IMR-90 (cell line): ENCODE measurements around the gene PFDN1. TPM values are rescaled to one million over a fixed set of nuclear protein-coding genes. Genes with fewer than 3 reads are reported as not detected.

Source experiments
- ATAC-seq: fragments of 200-7000 bp; cut with Tn5 transposase; 2 replicates; pipeline ENCODE4 v1.9.1; 2020; ENCODE audit warnings: low read depth, mild to moderate bottlenecking, moderate library complexity
- BruUV-seq: library from RNA; stranded (reverse); fragments of 400-500 nt; replicated peaks from 2 replicates; lab custom pipeline; 2021; lab: Mats Ljungman, UMichigan
- CTCF ChIA-PET: fragments of 300-600 bp; formaldehyde crosslinking; extraction: SDS; loops from one replicate; lab custom pipeline; 2021; ENCODE audit warnings: antibody characterized with exemption; lab: Yijun Ruan, JAX
- POLR2A ChIA-PET: fragments of 300-600 bp; sonication (Branson Sonifier 250); formaldehyde crosslinking; loops from one replicate; lab custom pipeline; 2022; ENCODE audit warnings: antibody characterized with exemption; ENCODE audit not compliant: unreplicated experiment; lab: Charles Lee
- DNase-seq: peaks from one replicate; pipeline ENCODE4 v3.0.0; 2013
- H2AFZ ChIP-seq: replicated peaks from 2 replicates; pipeline ENCODE3; 2013; ENCODE audit warnings: low read length, mild to moderate bottlenecking; ENCODE audit not compliant: poor library complexity
- H2AK5ac ChIP-seq: 2 replicates; pipeline ENCODE4 v1.6.1; 2013; ENCODE audit warnings: low read depth, low read length, inconsistent platforms
- H2AK9ac ChIP-seq: replicated peaks from 2 replicates; pipeline ENCODE3; 2013; ENCODE audit warnings: mild to moderate bottlenecking, low read depth, low read length, moderate library complexity; ENCODE audit not compliant: poor library complexity
- H2BK120ac ChIP-seq: 2 replicates; pipeline ENCODE4 v1.6.1; 2013; ENCODE audit warnings: low read depth, low read length, inconsistent platforms
- H2BK15ac ChIP-seq: 3 replicates; pipeline ENCODE4 v1.6.1; 2013; ENCODE audit warnings: low read depth, low read length, inconsistent platforms
- H2BK20ac ChIP-seq: 2 replicates; pipeline ENCODE4 v1.6.1; 2013; ENCODE audit warnings: low read depth, mild to moderate bottlenecking, inconsistent platforms, low read length, moderate library complexity
- H2BK5ac ChIP-seq: 2 replicates; pipeline ENCODE4 v1.6.1; 2013; ENCODE audit warnings: mild to moderate bottlenecking, low read depth, low read length, inconsistent platforms; ENCODE audit not compliant: poor library complexity, severe bottlenecking
- H3K14ac ChIP-seq: replicated peaks from 2 replicates; pipeline ENCODE4 v1.6.1; 2013; ENCODE audit warnings: low read depth, low read length, inconsistent platforms
- H3K18ac ChIP-seq: 2 replicates; pipeline ENCODE4 v1.6.1; 2013; ENCODE audit warnings: low read depth, low read length, control low read depth
- H3K23ac ChIP-seq: 2 replicates; pipeline ENCODE4 v1.6.1; 2013; ENCODE audit warnings: low read depth, low read length, inconsistent platforms
- H3K27ac ChIP-seq: 2 replicates; pipeline ENCODE4 v1.5.1; 2013; ENCODE audit warnings: mild to moderate bottlenecking, control low read depth, low read length; ENCODE audit not compliant: insufficient read depth
- H3K27me3 ChIP-seq: 2 replicates; pipeline ENCODE4 v1.6.1; 2013; ENCODE audit warnings: low read length; ENCODE audit not compliant: control insufficient read depth, insufficient read depth
- H3K36me3 ChIP-seq: 2 replicates; pipeline ENCODE4 v1.6.1; 2013; ENCODE audit warnings: low read length, mixed read lengths; ENCODE audit not compliant: control insufficient read depth, insufficient read depth
- H3K4ac ChIP-seq: 2 replicates; pipeline ENCODE4 v1.6.1; 2013; ENCODE audit warnings: low read depth, low read length, inconsistent platforms
- H3K4me1 ChIP-seq: 2 replicates; pipeline ENCODE4 v1.6.1; 2013; ENCODE audit warnings: low read length, mixed read lengths; ENCODE audit not compliant: control insufficient read depth, insufficient read depth
- H3K4me2 ChIP-seq: 2 replicates; pipeline ENCODE4 v1.6.1; 2013; ENCODE audit warnings: low read depth, mild to moderate bottlenecking, control low read depth, low read length, moderate library complexity
- H3K4me3 ChIP-seq: 2 replicates; pipeline ENCODE4 v1.5.1; 2013; ENCODE audit warnings: low read depth, mild to moderate bottlenecking, control low read depth, low read length, moderate library complexity; ENCODE audit not compliant: insufficient read depth
- H3K56ac ChIP-seq: 2 replicates; pipeline ENCODE4 v1.6.1; 2013; ENCODE audit warnings: low read length, inconsistent platforms; ENCODE audit not compliant: insufficient read depth; ENCODE audit errors: extremely low read depth
- H3K79me1 ChIP-seq, 2 experiments: 2 replicates each; pipeline ENCODE4 v1.6.1; 2013; ENCODE audit warnings: low read length in 2 of 2, inconsistent platforms in 1 of 2, low read depth in 1 of 2
- H3K9ac ChIP-seq: 2 replicates; pipeline ENCODE4 v1.6.1; 2013; ENCODE audit warnings: low read depth, low read length, control low read depth
- H3K9me1 ChIP-seq: 2 replicates; pipeline ENCODE4 v1.6.1; 2013; ENCODE audit warnings: low read length, inconsistent platforms; ENCODE audit not compliant: insufficient read depth
- H3K9me3 ChIP-seq: 2 replicates; pipeline ENCODE4 v1.6.1; 2013; ENCODE audit warnings: low read length; ENCODE audit not compliant: control insufficient read depth, insufficient read depth
- H4K20me1 ChIP-seq: 2 replicates; pipeline ENCODE4 v1.6.1; 2013; ENCODE audit warnings: low read length, inconsistent platforms; ENCODE audit not compliant: insufficient read depth
- H4K5ac ChIP-seq: 2 replicates; pipeline ENCODE4 v1.6.1; 2013; ENCODE audit warnings: mild to moderate bottlenecking, low read depth, low read length, control low read depth
- H4K8ac ChIP-seq, 2 experiments: 2 replicates each; pipeline ENCODE4 v1.6.1; 2013; ENCODE audit warnings: low read depth in 2 of 2, low read length in 2 of 2, control low read depth in 1 of 2, inconsistent platforms in 1 of 2
- H4K91ac ChIP-seq: 2 replicates; pipeline ENCODE4 v1.6.1; 2013; ENCODE audit warnings: low read depth, low read length, inconsistent platforms; ENCODE audit not compliant: insufficient read depth
- CEBPB ChIP-seq: IDR thresholded peaks from 2 replicates; pipeline ENCODE4 v1.6.1; 2012; ENCODE audit warnings: low read depth, low read length, improper control_type of control experiment
- MAZ ChIP-seq: IDR thresholded peaks from 2 replicates; pipeline ENCODE4 v1.6.1; 2012; ENCODE audit warnings: low read depth, mild to moderate bottlenecking, low read length, improper control_type of control experiment, moderate library complexity, borderline replicate concordance
- WGBS, 2 experiments: methylation state at CpG; one replicate each; pipeline versions ENCODE4 v1.1.5 to v1.1.7; 2013; ENCODE audit warnings: missing lambda C conversion rate in 2 of 2; ENCODE audit not compliant: insufficient read length in 1 of 2; ENCODE audit errors: extremely low coverage in 2 of 2; 5-methylcytosine and 5-hydroxymethylcytosine counted together
- dilution Hi-C: fragments of 300-500 bp; cut with HindIII; formaldehyde crosslinking; loops from one replicate; pipeline ENCODE4 v1.14.3; 2018; ENCODE audit warnings: low sequenced_read_pairs; ENCODE audit not compliant: unreplicated experiment
- in situ Hi-C: fragments of 300-500 bp; cut with MboI; formaldehyde crosslinking; loops from 3 replicates; pipeline ENCODE4 v1.14.3; 2019; ENCODE audit warnings: low sequenced_read_pairs, inconsistent platforms, mixed read lengths
- intact Hi-C: fragments of 100-400 bp; cut with micrococcal nuclease; formaldehyde crosslinking; loops from 2 replicates; pipeline ENCODE4 v1.10.0; 2022
- polyA plus RNA-seq, 3 experiments: library from polyadenylated mRNA; depleted of rRNA; stranded (reverse); fragments of >200 nt; gene quantifications; 2 replicates each; pipeline ENCODE4 v1.2.3, GENCODE V29; 2012; ENCODE audit warnings: low replicate concordance in 1 of 3
- total RNA-seq: library from RNA; depleted of rRNA; stranded (reverse); fragments of >200 nt; gene quantifications from 2 replicates; pipeline ENCODE4 v1.2.3, GENCODE V29; 2012

Gene PFDN1
- total and polyA plus RNA-seq, 2 of the 4 experiments (the other 2 are of a cell fraction): 98.8 to 134 TPM

DNA sequence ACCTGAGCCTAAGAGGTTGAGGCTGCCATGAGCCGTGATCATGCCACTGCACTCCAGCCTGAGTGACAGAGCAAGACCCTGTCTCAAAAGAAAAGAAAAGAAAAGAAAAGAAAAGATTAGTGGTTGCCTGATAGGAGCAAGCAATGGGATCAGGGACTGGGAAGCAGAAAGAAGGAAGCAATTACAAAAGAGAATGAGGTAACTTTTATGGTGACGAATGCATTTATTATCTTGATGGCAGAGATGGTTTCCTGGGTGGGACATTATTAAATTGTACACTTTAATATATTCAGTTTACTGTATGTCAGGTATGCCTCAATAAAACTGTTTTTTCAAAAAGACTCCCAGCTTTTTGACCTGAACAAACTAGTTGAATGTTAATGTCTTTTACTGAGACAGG, 7.5 kb upstream of the PFDN1 start:
- Histone ChIP-seq H3K4me3 (no peak overlapping the region), H3K79me1 (no peaks in the 10 kb centered on the region), H3K27me3 (no peaks in the 10 kb centered on the region), H2BK15ac (no peak overlapping the region), H2AFZ (no peak overlapping the region), H3K4me1 (peaks cover 10% of the 10 kb centered on the region), H4K5ac (no peak overlapping the region), H3K36me3 (no peaks in the 10 kb centered on the region), H3K4ac (0 out of 2 replicates have a peak overlapping the region, but pooled peaks have one; percentile 19), H2BK5ac (no peak overlapping the region), H3K9me1 (peaks cover 12% of the 10 kb centered on the region), H3K4me2 (no peak overlapping the region), H3K9ac (no peak overlapping the region), H3K14ac (no peak overlapping the region), H3K56ac (no peak overlapping the region), H2AK9ac (no peak overlapping the region), H3K27ac (no peak overlapping the region), H4K20me1 (no peaks in the 10 kb centered on the region), H3K23ac (no peak overlapping the region), H2BK20ac (peak overlapping the region; percentile 37; the same call in 1 of the 2 replicates), H3K18ac (no peak overlapping the region), H2AK5ac (peak overlapping the region; percentile 53; the same call in 1 of the 2 replicates), H2BK120ac (peak overlapping the region; percentile 12; the same call in 1 of the 2 replicates), H4K91ac (no peak overlapping the region), H3K9me3 (no peaks in the 10 kb centered on the region), H4K8ac (no peak overlapping the region)
- BruUV-seq: no TSS peak
- ChIA-PET POLR2A (no interaction called here), CTCF (interaction anchor here (0.8 to 1.1 kb wide), 2 partner anchors 36 to 66 kb away, joined by 3 read pairs; partner anchors contain the start of gene HBEGF)
- dilution Hi-C loops (no loop called here), in situ Hi-C loops (no loop called here), intact Hi-C loops (no loop called here)
- WGBS, 2 experiments: no CpG with 5 or more reads among the region's 2 CpGs
- TF ChIP-seq MAZ: no peak
- 0 out of 2 replicates have a peak, but pooled peaks have one; percentile 1 for TF ChIP-seq CEBPB
- ATAC-seq (no peak), DNase-seq (no peak)
